Activated CD4-positive, alpha-beta T cell treated with anti-CD3 and anti-CD28 coated beads for 24 hours (primary cell): ENCODE measurements around the gene C22orf39.
A peak's percentile ranks its signal among the peaks of the same experiment; 100 is the strongest.
"Not testable (repeated sequence)": the region's sequence is repeated elsewhere in the genome, so short reads cannot be mapped to it uniquely, and the experiment has no call there.

ENCODE experiments used
- DNase-seq, 2 donors: peaks; one replicate each; pipeline ENCODE4 v3.0.0-alpha.2; 2020; ENCODE audit warnings: low read depth in 2 of 2

The C22orf39 gene

GRCh38 chr22:19454156-19454555, 6.6 kb upstream of the C22orf39 start:
- no peak for DNase-seq

DNA sequence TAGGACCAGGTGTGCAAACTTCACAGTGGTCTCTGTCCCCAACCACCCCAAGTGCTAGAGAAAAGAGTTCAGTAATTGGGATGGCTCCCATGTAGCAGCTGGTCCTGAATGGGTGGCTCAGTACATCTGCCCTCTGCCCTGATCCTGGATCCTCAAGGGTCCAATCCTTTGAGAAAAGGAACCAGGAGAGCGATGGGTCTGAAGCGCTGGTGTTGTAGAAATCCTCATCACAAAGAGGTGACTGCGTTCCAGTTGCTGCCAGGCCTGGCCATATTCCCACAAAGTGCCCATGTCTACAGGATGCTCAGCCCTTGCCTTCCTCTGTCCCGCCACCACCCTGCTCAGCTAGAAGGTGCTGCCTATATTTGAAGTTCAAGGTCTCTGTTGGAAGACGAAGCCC, 6.2 kb upstream of the C22orf39 start:
- no peak for DNase-seq

DNA sequence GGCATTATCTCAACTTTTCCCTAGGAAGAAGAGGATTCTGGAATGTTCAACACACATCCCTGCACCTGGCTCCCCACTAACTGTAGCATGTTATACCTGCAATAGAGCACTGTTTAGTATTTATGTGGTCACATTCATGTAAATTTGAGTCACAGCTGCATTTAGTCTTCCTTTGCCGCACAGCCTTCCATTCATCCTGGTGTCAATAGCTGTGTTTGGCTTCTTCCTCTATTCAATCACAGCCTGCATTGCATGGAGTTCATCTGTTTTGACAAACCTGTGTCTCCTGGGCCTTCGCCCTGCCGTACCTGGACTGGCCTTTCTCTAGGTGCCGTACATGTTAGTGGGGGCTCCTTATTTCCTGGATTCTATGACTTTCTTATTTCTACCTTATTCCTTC, 4.1 kb upstream of the C22orf39 start:
- DNase-seq, result no peak

GRCh38 chr22:19450363-19451175, 3.1 kb upstream of the C22orf39 start:
- DNase-seq, result no peak

- no peak for DNase-seq
These were observed 1.9 kb upstream of the C22orf39 start for GRCh38 chr22:19449422-19449767.

DNA sequence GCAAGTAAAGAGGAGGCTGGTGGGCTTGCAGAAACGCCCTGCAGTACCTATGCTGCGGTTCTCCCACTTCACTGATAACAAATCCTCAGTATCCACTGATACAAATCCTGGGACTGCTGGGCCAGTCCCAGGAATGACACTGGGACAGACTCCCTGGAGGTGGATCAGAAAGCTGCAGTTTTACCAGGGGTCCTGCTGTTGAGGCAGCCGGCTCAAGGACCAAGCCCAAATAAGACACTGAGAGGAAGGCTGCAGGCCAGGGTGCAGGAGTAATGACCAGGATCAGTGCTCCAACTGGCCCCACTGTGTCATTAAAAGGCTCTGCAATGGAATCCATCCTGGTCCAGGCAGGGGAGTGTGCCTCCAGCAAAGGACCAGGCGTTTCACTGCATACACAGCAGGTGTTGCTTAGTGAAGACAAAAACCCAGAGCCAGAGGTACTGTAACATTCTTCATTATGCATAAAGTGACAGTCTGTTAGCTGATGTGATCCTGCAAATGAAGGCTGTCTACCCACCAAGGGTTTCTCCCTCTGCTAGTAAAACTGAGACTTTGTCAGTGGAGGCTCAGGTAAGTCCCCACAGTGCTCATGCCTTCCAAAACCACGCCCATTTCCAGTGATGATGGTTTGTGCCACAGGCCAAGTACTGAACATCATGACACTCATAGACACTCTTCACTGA, 1.4 kb upstream of the C22orf39 start:
- peak; percentile 33 for DNase-seq

- DNase-seq, result no peak
These were observed 631 bp upstream of the C22orf39 start for GRCh38 chr22:19448076-19448607.

GRCh38 chr22:19446603-19447329, 745 bp downstream of the C22orf39 start:
- no peak for DNase-seq

- DNase-seq, result not testable (repeated sequence)
These were observed 2.1 kb downstream of the C22orf39 start for GRCh38 chr22:19445279-19445982.

- no peak for DNase-seq
These were observed 3.8 kb downstream of the C22orf39 start for GRCh38 chr22:19443544-19444211.

GRCh38 chr22:19442166-19442565, 5.3 kb downstream of the C22orf39 start:
- DNase-seq, result no peak

DNA sequence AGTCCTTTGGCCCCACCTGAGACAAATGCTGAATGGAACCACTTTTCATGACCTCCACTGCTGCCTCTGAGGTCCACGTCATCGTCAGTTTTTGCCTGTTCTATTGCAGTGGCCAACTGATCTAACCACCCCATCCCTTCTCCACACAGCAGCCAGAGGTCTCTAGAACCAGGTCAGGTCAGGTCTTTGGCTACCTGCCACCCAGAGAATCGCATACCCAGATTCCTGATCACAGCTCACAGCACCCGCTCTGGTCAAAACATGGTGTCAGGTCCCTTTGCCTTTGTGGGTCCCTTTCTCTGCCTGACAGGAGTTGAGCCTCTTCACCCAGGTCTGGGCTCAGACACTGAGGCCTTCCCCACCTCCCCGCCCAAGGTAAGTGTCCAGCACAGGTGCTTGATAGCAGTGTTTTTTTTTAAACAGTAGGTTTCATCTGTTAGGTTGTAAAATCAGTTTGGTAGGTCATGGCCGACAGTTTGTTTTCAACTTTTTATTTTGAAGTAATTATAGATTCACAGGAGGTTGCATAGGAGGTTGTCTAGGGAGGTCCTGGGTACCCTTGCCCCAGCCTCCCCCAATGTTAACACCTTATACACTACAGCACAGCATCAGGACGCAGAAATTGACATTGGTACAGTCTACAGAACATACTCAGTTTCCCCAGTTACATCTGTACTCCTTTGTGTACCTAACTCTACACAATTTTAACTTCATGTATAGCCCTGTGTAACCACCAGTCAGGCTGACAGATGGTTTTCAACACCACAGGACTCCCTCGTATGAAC, 6.9 kb downstream of the C22orf39 start:
- DNase-seq, result no peak

- no peak for DNase-seq
These were observed 9.2 kb downstream of the C22orf39 start for GRCh38 chr22:19438298-19438697.

- DNase-seq, result not testable (repeated sequence)
These were observed 10.9 kb downstream of the C22orf39 start for GRCh38 chr22:19436444-19437161.

GRCh38 chr22:19434829-19435580, 12.5 kb downstream of the C22orf39 start:
- no peak for DNase-seq

DNA sequence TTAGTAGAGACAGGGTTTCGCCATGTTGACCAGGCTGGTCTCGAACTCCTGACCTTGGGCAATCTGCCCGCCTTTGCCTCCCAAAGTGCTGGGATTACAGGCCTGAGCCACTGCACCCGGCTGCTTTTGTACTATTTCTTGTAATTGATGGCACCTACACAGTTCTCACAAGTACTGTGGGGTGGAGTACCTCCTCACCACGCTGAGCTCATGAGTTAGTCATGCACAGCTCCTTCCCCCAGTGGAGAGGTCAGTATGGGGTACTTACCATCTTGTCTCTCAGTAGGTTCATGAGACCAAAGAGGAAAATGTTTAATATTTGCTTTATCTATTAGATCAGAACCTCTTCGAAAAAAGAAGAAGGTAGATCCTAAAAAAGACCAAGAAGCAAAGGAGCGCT, 13.1 kb downstream of the C22orf39 start:
- DNase-seq, result no peak

- DNase-seq, result peak; percentile 84 to 88
These were observed 15.2 kb downstream of the C22orf39 start, which contains the start of gene MRPL40 for GRCh38 chr22:19432133-19432851. TSS of gene MRPL40 (plus strand) at chr22:19432545. CDS start at chr22:19432555, 10 bp downstream.

GRCh38 chr22:19431649-19432132, 15.8 kb downstream of the C22orf39 start, which contains the start of gene HIRA:
TSS of gene HIRA (minus strand) at chr22:19431733. CDS start at chr22:19431476, 257 bp downstream.
- DNase-seq, result peak; percentile 78 to 82
